Measurements from ENCODE around the gene TSPAN18.

Gene TSPAN18

GRCh38 chr11:44815917-44816456, 89.2 kb downstream of the TSPAN18 start:
- in situ Hi-C loops (cut with HindIII; ENCODE audit: low sequenced_read_pairs): no loop called here

- in situ Hi-C loops (cut with HindIII; ENCODE audit: low sequenced_read_pairs): no loop called here
Measured at GRCh38 chr11:44816761-44817160, 90.0 kb downstream of the TSPAN18 start.

- in situ Hi-C loops (cut with HindIII; ENCODE audit: low sequenced_read_pairs): no loop called here
Measured at GRCh38 chr11:44817207-44817949, 90.6 kb downstream of the TSPAN18 start.

DNA sequence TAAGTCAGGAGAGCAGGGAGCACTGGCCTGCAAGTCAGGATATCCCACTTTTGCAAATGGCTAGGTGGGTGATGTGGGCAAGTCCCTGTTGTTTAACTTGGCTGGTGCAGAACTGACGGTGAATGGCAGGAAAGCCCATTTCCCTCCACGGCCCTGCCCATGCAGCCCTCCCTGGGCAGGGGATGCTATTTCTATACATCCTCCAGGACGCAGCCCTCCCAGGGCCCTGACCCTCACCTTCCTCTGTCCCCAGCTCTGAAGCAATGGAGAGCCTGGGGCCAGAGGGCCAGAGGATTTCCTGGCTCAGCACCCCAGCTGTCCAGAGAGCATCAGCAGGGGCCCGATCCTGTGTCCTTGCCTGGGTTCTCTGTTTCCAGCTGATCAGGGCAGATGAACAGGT, 91.3 kb downstream of the TSPAN18 start:
- in situ Hi-C loops (cut with HindIII; ENCODE audit: low sequenced_read_pairs): no loop called here

DNA sequence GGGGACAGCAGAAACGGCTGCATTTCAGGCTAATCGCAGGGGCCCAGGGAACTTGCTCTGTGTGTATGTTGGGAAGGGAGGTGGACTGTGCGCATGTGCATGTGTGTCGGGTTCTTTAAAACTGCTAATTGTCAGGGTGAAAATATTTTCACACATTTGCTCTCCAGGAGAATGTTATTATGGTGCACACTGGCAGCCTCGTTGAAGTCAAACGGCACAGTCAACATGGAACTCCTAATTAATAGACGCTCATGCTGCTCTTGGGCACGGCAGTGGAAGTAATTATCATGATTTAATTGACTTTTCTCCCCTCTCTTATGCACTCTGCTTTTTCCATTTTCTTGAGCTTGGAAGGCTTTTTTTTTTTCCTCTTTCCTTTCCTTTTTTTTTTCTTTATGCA, 92.6 kb downstream of the TSPAN18 start:
- in situ Hi-C loops (cut with HindIII; ENCODE audit: low sequenced_read_pairs): no loop called here

DNA sequence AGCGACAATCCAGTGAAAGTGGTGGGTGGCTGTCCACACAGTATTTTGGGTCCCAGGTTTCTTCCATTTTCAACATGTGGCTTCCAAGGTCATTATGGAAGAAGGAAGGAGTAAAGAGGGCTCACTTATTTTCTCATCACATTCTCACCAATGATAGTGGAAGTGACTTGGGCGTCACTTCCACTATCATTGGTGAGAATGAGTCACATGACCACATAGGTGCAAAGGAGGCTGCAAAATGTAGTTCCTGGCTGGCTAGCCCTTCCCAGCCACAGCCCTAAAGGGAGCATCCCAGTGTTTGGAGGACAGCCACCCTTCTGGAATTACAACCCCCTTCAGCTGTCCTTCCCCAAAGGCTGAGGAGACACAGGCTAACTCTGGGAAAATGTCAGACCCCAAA, 95.6 kb downstream of the TSPAN18 start:
- in situ Hi-C loops (cut with HindIII; ENCODE audit: low sequenced_read_pairs): no loop called here

- in situ Hi-C loops (cut with HindIII; ENCODE audit: low sequenced_read_pairs): no loop called here
Measured at GRCh38 chr11:44823006-44823405, 96.2 kb downstream of the TSPAN18 start.

- in situ Hi-C loops (cut with HindIII; ENCODE audit: low sequenced_read_pairs): no loop called here
Measured at GRCh38 chr11:44823868-44824267, 97.1 kb downstream of the TSPAN18 start.

GRCh38 chr11:44824300-44824704, 97.5 kb downstream of the TSPAN18 start:
- in situ Hi-C loops (cut with HindIII; ENCODE audit: low sequenced_read_pairs): no loop called here

- in situ Hi-C loops (cut with HindIII; ENCODE audit: low sequenced_read_pairs): no loop called here
Measured at GRCh38 chr11:44825058-44825785, 98.5 kb downstream of the TSPAN18 start.

DNA sequence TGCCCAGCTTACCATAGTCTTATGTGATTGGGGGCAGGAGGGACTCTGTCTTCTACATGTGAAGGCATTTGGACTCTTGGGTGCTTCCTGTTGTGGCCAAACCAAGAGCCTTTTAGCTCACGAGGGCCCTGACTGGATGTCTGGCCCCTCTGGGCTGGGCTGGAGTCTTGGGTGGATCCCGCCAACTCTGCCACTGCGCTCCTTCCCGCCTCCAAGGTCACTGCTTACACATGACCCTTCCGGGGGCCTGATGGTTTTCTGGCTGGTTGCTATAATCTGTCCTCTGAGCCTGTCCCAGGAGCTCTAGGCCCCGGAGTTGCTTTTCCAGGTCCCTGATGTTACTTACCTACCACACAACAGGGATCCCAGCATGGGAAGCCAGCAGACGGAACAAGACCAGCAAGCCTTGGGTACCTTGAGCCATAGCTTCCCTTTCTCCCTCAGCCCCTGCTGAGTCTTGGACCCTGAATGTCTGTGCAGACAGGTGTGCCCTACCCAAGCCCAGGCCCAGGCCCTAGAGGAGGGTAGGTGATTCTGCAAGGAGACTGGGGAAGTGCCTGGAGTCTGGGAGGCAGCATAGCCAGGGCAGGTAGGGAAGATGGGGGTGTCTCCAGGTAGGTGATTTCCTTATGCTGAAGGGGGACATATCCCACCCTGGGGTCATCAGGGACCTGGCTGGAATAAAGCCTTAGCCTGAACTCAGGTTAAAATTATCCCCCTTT, 100.3 kb downstream of the TSPAN18 start:
- in situ Hi-C loops (cut with HindIII; ENCODE audit: low sequenced_read_pairs): no loop called here

DNA sequence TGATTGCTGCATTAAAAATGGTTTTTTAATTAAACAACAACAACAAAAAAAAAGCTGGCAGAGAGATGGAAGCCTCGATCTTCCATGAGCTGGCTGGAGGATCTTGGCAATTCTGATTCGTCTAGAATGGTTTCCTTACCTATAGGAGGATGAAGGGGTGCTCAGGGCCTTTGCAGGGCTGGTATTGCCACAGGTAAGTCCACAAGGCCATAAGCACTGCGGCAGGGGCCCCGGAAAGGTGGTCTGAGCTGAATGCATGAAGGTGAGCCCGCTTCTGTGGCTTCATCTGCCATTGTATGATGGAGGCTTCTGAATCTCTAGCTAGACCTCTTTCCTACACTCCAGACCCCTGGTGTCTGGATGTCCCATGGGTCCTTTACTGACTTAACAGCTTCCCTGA, 101.5 kb downstream of the TSPAN18 start:
- in situ Hi-C loops (cut with HindIII; ENCODE audit: low sequenced_read_pairs): no loop called here

DNA sequence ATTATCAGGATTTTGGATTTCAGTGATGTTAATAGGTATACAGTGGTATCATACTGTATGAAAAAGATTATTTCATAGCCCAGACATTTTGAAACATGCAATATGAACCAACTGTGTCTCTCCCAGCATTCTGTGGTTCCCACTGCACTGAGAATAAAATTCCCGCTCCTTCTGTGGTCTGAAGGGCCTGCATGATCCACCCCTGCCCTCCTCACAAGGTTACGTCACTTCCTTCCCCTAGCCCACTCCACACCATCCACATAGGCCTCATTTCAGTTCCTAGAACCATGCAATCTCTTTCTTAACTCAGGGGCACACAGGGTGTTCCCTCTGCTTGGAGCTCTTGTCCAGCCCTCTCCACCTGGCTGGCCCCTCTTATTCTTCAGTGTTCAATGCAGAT, 103.1 kb downstream of the TSPAN18 start:
- in situ Hi-C loops (cut with HindIII; ENCODE audit: low sequenced_read_pairs): no loop called here

- in situ Hi-C loops (cut with HindIII; ENCODE audit: low sequenced_read_pairs): no loop called here
Measured at GRCh38 chr11:44831605-44832394, 105.0 kb downstream of the TSPAN18 start.

DNA sequence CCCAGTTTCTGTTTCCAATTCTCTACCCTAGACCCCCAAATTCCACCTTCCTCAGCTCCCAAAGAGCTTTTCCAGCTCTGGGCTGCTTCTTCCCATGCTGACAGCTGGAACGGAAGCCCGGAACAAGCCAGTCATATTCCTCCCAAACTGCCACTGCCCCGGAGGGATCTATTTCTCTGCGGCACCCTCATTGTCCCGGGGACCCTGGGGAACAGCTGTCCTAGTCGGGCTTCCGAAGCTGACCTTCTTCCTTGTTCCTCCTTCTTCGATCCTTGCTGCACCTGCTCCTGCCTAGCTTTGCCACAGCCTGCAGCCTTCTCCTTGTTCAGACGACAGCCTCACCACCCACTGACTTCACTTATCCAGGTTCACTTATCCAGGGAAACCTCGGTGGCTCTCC, 105.7 kb downstream of the TSPAN18 start:
- in situ Hi-C loops (cut with HindIII; ENCODE audit: low sequenced_read_pairs): no loop called here

GRCh38 chr11:44833221-44833876, 106.6 kb downstream of the TSPAN18 start:
- in situ Hi-C loops (cut with HindIII; ENCODE audit: low sequenced_read_pairs): no loop called here

DNA sequence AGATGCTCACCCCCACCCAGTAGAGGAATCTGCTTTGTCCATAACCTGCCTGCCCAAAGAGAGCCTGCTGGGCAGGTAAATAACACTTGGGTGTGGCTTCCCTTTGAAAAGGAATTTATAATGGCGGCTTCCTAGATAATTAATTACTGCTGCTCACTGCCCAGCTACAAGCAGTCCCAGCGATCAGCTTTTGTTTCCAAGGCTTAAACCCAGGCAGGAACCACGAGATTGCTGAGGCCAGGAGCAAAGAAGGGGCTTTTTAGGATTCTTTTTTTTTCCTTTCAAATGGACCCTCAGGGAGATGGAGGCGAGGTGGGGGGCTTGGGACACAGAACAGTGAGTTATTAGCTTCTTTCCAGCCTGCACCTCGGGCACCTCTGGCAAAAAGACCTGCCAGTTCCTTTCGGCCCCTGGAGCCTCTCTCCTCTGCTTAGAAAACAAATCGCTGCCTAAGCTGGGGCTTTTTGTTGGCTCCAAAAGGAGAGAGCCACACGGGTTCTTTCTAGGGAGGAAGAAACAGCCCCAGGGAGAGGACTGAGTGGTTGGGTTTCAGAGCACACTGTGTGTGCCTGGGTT, 107.2 kb downstream of the TSPAN18 start:
- in situ Hi-C loops (cut with HindIII; ENCODE audit: low sequenced_read_pairs): no loop called here

DNA sequence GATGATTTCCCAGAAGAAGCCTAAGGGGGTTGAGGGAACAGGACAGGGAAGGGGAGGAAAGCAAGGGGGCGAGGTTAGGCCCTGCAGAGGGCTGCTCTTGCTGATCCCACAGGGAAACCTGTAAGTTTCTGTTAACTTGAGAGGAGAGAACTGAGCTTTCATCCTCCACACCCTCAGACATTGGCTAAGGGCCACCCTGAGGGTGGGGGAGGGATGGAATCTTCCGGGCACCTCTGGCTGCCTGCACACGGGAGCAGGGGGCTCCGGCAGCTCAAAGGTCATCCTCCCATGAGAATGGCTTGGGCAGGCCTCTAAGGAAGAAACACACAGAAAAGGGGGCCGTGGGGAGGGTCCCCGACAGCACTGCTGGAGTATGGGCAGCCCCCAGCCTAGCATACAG, 108.1 kb downstream of the TSPAN18 start:
- in situ Hi-C loops (cut with HindIII; ENCODE audit: low sequenced_read_pairs): no loop called here

- in situ Hi-C loops (cut with HindIII; ENCODE audit: low sequenced_read_pairs): no loop called here
Measured at GRCh38 chr11:44835296-44835695, 108.5 kb downstream of the TSPAN18 start.

DNA sequence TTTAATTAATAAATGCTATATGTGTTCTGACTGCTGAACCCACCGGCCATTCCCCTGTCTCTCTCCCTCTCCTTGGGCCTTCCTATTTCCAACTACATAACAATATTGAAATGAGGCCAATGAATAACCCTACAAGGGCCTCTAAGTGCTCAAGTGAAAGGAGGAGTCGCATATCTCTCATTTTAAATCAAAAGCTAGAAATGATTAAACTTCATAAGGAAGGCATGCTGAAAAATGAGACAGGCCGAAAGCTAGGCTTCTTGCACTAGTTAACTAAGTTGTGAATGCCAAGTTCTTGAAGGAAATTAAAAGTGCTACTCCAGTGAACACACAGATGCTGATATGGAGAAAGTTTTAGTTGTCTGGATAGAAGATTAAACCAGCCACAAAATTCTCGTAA, 109.2 kb downstream of the TSPAN18 start:
- in situ Hi-C loops (cut with HindIII; ENCODE audit: low sequenced_read_pairs): no loop called here
